T-helper 1 cell treated with Interleukin-12 subunit alpha and Interleukin-12 subunit beta and Interleukin-4 antibody, amounts not matched to agents 30 ng/mL and 1 ng/mL, for 36 hours (primary cell): ENCODE data around the gene SSR3. TPM values are rescaled to one million over a fixed set of nuclear protein-coding genes. Genes with fewer than 3 reads are reported as not detected.
"Not testable (repeated sequence)": the region's sequence is repeated elsewhere in the genome, so short reads cannot be mapped to it uniquely, and the experiment has no call there.

Experiments used
- intact Hi-C: fragments of 100-400 bp; cut with micrococcal nuclease; formaldehyde crosslinking; loops from one replicate; pipeline ENCODE4 v1.15.1; 2024
- total RNA-seq: library from RNA; stranded (reverse); gene quantifications from 2 replicates; pipeline ENCODE4 v1.2.3, GENCODE V29; 2022

The SSR3 gene
- total RNA-seq: 164 and 166 TPM in 2 replicates

- intact Hi-C loops: loop anchor here (1.0 to 2.0 kb wide), 17 partner anchors 14 to 701 kb away; partner anchors contain the start of genes CCNL1, GMPS, LEKR1 and SLC33A1
Observed at GRCh38 chr3:156554842-156555687, at the start of gene SSR3. TSS of gene SSR3 (minus strand) at chr3:156555117. CDS start at chr3:156555089, 28 bp downstream.

- intact Hi-C loops: no loop called here
Observed at GRCh38 chr3:156604064-156604641, 49.2 kb upstream of the SSR3 start.

GRCh38 chr3:156603379-156604017, 48.6 kb upstream of the SSR3 start:
- intact Hi-C loops: loop anchor here (2.0 kb wide), 2 partner anchors 41 to 213 kb away; no protein-coding TSS in a partner anchor

GRCh38 chr3:156602424-156602823, 47.5 kb upstream of the SSR3 start:
- intact Hi-C loops: loop anchor here (1.0 to 2.0 kb wide), 4 partner anchors 42 to 214 kb away; partner anchors contain the start of genes SSR3 and TIPARP

GRCh38 chr3:156601497-156601896, 46.6 kb upstream of the SSR3 start:
- intact Hi-C loops: loop anchor here (2.0 kb wide), 1 partner anchor 77 kb away; no protein-coding TSS in a partner anchor

GRCh38 chr3:156600834-156601233, 45.9 kb upstream of the SSR3 start:
- intact Hi-C loops: loop anchor here (2.0 kb wide), 1 partner anchor 76 kb away; no protein-coding TSS in a partner anchor

GRCh38 chr3:156599089-156599874, 44.4 kb upstream of the SSR3 start:
- intact Hi-C loops: no loop called here

GRCh38 chr3:156598413-156598812, 43.5 kb upstream of the SSR3 start:
- intact Hi-C loops: no loop called here

- intact Hi-C loops: no loop called here
Observed at GRCh38 chr3:156594219-156594683, 39.3 kb upstream of the SSR3 start.

GRCh38 chr3:156593814-156594213, 38.9 kb upstream of the SSR3 start:
- intact Hi-C loops: no loop called here

- intact Hi-C loops: not testable (repeated sequence)
Observed at GRCh38 chr3:156589806-156590205, 34.9 kb upstream of the SSR3 start.

GRCh38 chr3:156587760-156588069, 32.8 kb upstream of the SSR3 start:
- intact Hi-C loops: no loop called here

- intact Hi-C loops: no loop called here
Observed at GRCh38 chr3:156586905-156587759, 32.2 kb upstream of the SSR3 start.

GRCh38 chr3:156583469-156583868, 28.6 kb upstream of the SSR3 start:
- intact Hi-C loops: no loop called here

GRCh38 chr3:156582532-156583183, 27.7 kb upstream of the SSR3 start:
- intact Hi-C loops: no loop called here

- intact Hi-C loops: no loop called here
Observed at GRCh38 chr3:156581954-156582353, 27.0 kb upstream of the SSR3 start.

GRCh38 chr3:156581033-156581432, 26.1 kb upstream of the SSR3 start:
- intact Hi-C loops: no loop called here

- intact Hi-C loops: no loop called here
Observed at GRCh38 chr3:156579427-156579851, 24.5 kb upstream of the SSR3 start.

GRCh38 chr3:156577736-156578135, 22.8 kb upstream of the SSR3 start:
- intact Hi-C loops: no loop called here
